ENCODE data around the gene TMEM150A.
A peak's percentile ranks its signal among the peaks of the same experiment; 100 is the strongest.
"Not testable (repeated sequence)": the region's sequence is repeated elsewhere in the genome, so short reads cannot be mapped to it uniquely, and the experiment has no call there.

TMEM150A gene

GRCh38 chr2:85593023-85593422 is 9.5 kb downstream of the TMEM150A start:
- DNase-seq (ENCODE audit: low read depth): no peak

- DNase-seq (ENCODE audit: low read depth): not testable (repeated sequence)
These were observed 10.2 kb downstream of the TMEM150A start for GRCh38 chr2:85592299-85592698.

- no peak for DNase-seq (ENCODE audit: low read depth)
These were observed 10.9 kb downstream of the TMEM150A start for GRCh38 chr2:85591563-85591962.

GRCh38 chr2:85590950-85591349 is 11.5 kb downstream of the TMEM150A start:
- DNase-seq (ENCODE audit: low read depth): no peak

- peak; percentile 72 for DNase-seq (ENCODE audit: low read depth)
These were observed 12.3 kb downstream of the TMEM150A start for GRCh38 chr2:85589982-85590791.

GRCh38 chr2:85589181-85589580 is 13.3 kb downstream of the TMEM150A start:
- no peak for DNase-seq (ENCODE audit: low read depth)

GRCh38 chr2:85588645-85589044 is 13.9 kb downstream of the TMEM150A start:
- DNase-seq (ENCODE audit: low read depth): no peak

- DNase-seq (ENCODE audit: low read depth): no peak
These were observed 14.3 kb downstream of the TMEM150A start for GRCh38 chr2:85588236-85588635.

GRCh38 chr2:85585781-85586105 is 16.8 kb downstream of the TMEM150A start:
- DNase-seq (ENCODE audit: low read depth): peak; percentile 53

- DNase-seq (ENCODE audit: low read depth): peak; percentile 43
These were observed 17.4 kb downstream of the TMEM150A start for GRCh38 chr2:85584857-85585780.

GRCh38 chr2:85584354-85584856 is 18.1 kb downstream of the TMEM150A start, which contains the start of gene VAMP5:
TSS of gene VAMP5 (plus strand) at chr2:85584431. CDS start at chr2:85584491, 60 bp downstream.
- no peak for DNase-seq (ENCODE audit: low read depth)

GRCh38 chr2:85583667-85584353 is 18.7 kb downstream of the TMEM150A start:
- DNase-seq (ENCODE audit: low read depth): no peak

- no peak for DNase-seq (ENCODE audit: low read depth)
These were observed 20.0 kb downstream of the TMEM150A start for GRCh38 chr2:85582492-85582891.

GRCh38 chr2:85580206-85580605 is 22.3 kb downstream of the TMEM150A start:
- no peak for DNase-seq (ENCODE audit: low read depth)

- no peak for DNase-seq (ENCODE audit: low read depth)
These were observed 23.1 kb downstream of the TMEM150A start for GRCh38 chr2:85579266-85579935.

- DNase-seq (ENCODE audit: low read depth): no peak
These were observed 24.0 kb downstream of the TMEM150A start for GRCh38 chr2:85578243-85579180.

- DNase-seq (ENCODE audit: low read depth): no peak
These were observed 24.9 kb downstream of the TMEM150A start, which contains the start of gene VAMP8 for GRCh38 chr2:85577386-85578242. TSS of gene VAMP8 (plus strand) at chr2:85577586. CDS start at chr2:85577647, 61 bp downstream.

- no peak for DNase-seq (ENCODE audit: low read depth)
These were observed 25.5 kb downstream of the TMEM150A start for GRCh38 chr2:85577063-85577385.

GRCh38 chr2:85575739-85576138 is 26.8 kb downstream of the TMEM150A start:
- no peak for DNase-seq (ENCODE audit: low read depth)

GRCh38 chr2:85566265-85566664 is 36.2 kb downstream of the TMEM150A start:
- DNase-seq (ENCODE audit: low read depth): no peak

All from GM04504 (cell line).